Measurements from ENCODE around the gene ITIH5.

DNA sequence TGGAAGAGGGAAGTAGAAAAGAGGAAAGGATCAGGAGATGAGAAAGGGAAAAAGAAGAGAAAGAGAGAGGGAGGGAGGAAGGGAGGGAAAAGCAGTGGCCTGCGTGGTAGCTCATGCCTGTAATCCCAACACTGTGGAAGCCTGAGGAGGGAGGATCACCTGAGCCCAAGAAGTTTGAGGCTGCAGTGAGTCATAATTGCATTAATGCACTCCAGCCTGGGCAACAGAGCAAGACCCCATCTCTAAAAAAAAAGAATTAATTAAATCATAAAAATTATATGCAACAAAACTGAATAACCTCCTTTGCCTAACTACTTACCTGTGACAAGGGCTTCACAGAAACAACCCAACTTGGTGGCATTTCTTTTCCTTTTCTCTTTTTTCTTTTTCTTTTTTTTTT lies 148.1 kb downstream of the ITIH5 start:
- TF ChIP-seq POLR2A (IDR thresholded peaks at IDR 0.05; ENCODE audit: low read depth, low read length), result no peak
- TF ChIP-seq POLR2AphosphoS5 (IDR thresholded peaks at IDR 0.05; ENCODE audit: low read depth, low read length), result no peak
- no peak for TF ChIP-seq PAX5 (IDR thresholded peaks at IDR 0.05; ENCODE audit: insufficient read depth, low read length, severe bottlenecking)
- TF ChIP-seq TAF1 (IDR thresholded peaks at IDR 0.05; ENCODE audit: low read depth, low read length), result no peak
- no peak for TF ChIP-seq SPI1 (IDR thresholded peaks at IDR 0.05; ENCODE audit: low read depth, low read length)
- TF ChIP-seq POU2F2 (IDR thresholded peaks at IDR 0.05; ENCODE audit: low read depth, low read length), result no peak

Data from GM12891 (cell line).